Brain microvascular endothelial cell (primary cell): Measurements from ENCODE around the gene UTP25.
A peak's percentile ranks its signal among the peaks of the same experiment; 100 is the strongest.
"Not testable (repeated sequence)": the region's sequence is repeated elsewhere in the genome, so short reads cannot be mapped to it uniquely, and the experiment has no call there.

Experiments used
- DNase-seq: peaks from one replicate; pipeline ENCODE4 v3.0.0-alpha.2; 2020
- H3K27ac ChIP-seq: fragments of 250-450 bp; sonication (Bioruptor Pico); 2 replicates; pipeline ENCODE4 v1.5.1; 2020; ENCODE audit warnings: mild to moderate bottlenecking, moderate library complexity
- H3K27me3 ChIP-seq: fragments of 250-450 bp; sonication (Bioruptor Pico); replicated peaks from 2 replicates; pipeline ENCODE4 v1.5.1; 2020; ENCODE audit warnings: mild to moderate bottlenecking
- H3K36me3 ChIP-seq: fragments of 250-450 bp; sonication (Bioruptor Pico); replicated peaks from 2 replicates; pipeline ENCODE4 v1.5.1; 2020; ENCODE audit warnings: mild to moderate bottlenecking
- H3K4me3 ChIP-seq: 2 replicates; pipeline ENCODE4 v1.5.1; 2011; ENCODE audit warnings: low read depth, mild to moderate bottlenecking, control low read depth, low read length, moderate library complexity
- in situ Hi-C: cut with HindIII; loops from 2 replicates; pipeline ENCODE4 v1.10.0; 2017; ENCODE audit warnings: low sequenced_read_pairs, low pct_ligation_motif_present
- TF ChIP-seq, protein P1 (sequence below): IDR thresholded peaks from 2 replicates; pipeline ENCODE4 v1.5.1; 2011; ENCODE audit warnings: low read depth, mild to moderate bottlenecking, moderate library complexity, low read length, control low read depth, inconsistent platforms; ENCODE audit errors: missing control alignments

UTP25 gene

DNA sequence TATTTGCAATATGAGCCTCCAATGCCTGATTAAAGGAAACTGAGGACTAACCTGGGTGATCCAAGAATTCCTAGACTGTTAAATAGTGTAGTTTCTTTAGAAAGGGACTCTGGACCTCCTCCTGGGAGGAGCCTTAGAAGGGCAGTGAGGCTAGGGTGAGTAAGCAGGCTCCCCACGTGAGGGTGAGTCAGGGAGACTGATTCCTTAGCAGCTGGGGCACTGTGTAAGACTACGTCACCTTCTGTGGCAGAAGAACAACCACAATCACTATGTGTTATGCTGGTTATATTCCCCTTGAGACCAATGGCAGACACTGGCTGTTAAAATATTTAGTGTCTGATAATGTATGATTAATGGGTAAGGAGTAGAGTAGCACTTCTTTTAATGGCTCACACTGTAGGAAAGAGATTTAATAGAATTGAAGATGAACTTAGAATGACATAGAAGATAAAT is 56.9 kb downstream of the UTP25 start:
- DNase-seq, result peak; percentile 100

GRCh38 chr1:209885403-209886218 is 57.8 kb downstream of the UTP25 start:
- Histone ChIP-seq H3K4me3 (no peak overlapping the region), H3K27me3 (no peaks in the 10 kb centered on the region), H3K27ac (peak overlapping the region; percentile 99), H3K36me3 (no peaks in the 10 kb centered on the region)
- in situ Hi-C loops, result no loop called here
- DNase-seq, result no peak
- TF ChIP-seq, protein P1, sequence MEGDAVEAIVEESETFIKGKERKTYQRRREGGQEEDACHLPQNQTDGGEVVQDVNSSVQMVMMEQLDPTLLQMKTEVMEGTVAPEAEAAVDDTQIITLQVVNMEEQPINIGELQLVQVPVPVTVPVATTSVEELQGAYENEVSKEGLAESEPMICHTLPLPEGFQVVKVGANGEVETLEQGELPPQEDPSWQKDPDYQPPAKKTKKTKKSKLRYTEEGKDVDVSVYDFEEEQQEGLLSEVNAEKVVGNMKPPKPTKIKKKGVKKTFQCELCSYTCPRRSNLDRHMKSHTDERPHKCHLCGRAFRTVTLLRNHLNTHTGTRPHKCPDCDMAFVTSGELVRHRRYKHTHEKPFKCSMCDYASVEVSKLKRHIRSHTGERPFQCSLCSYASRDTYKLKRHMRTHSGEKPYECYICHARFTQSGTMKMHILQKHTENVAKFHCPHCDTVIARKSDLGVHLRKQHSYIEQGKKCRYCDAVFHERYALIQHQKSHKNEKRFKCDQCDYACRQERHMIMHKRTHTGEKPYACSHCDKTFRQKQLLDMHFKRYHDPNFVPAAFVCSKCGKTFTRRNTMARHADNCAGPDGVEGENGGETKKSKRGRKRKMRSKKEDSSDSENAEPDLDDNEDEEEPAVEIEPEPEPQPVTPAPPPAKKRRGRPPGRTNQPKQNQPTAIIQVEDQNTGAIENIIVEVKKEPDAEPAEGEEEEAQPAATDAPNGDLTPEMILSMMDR, result no peak

More for the DNA sequence above, 56.9 kb downstream of the UTP25 start:
- no peaks in the 10 kb centered on the region for H3K27me3 ChIP-seq
- no peaks in the 10 kb centered on the region for H3K36me3 ChIP-seq
- TF ChIP-seq, protein P1, result no peak
- H3K4me3 ChIP-seq, result peak overlapping the region; percentile 7
- in situ Hi-C loops, result no loop called here
- H3K27ac ChIP-seq, result peak overlapping the region; percentile 99

DNA sequence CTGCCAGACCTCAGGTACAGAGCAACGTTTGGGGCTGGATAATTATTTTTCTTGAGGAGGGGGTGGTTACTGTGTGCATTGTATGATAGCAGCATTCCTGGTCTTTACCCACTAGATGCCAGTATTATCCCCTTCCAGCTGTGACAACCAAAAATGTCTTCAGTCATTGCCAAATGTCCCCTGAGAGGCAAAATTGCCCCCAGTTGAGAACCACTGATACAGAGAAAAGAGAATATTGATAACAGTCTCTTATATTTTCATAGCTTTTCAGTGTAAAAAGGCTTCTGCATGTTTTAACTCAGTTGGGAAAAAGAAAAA is 58.4 kb downstream of the UTP25 start:
- DNase-seq, result no peak
- Histone ChIP-seq H3K4me3 (no peak overlapping the region), H3K27me3 (no peaks in the 10 kb centered on the region), H3K36me3 (no peaks in the 10 kb centered on the region), H3K27ac (no peak overlapping the region)
- in situ Hi-C loops, result no loop called here
- TF ChIP-seq, protein P1, result peak; percentile 52

DNA sequence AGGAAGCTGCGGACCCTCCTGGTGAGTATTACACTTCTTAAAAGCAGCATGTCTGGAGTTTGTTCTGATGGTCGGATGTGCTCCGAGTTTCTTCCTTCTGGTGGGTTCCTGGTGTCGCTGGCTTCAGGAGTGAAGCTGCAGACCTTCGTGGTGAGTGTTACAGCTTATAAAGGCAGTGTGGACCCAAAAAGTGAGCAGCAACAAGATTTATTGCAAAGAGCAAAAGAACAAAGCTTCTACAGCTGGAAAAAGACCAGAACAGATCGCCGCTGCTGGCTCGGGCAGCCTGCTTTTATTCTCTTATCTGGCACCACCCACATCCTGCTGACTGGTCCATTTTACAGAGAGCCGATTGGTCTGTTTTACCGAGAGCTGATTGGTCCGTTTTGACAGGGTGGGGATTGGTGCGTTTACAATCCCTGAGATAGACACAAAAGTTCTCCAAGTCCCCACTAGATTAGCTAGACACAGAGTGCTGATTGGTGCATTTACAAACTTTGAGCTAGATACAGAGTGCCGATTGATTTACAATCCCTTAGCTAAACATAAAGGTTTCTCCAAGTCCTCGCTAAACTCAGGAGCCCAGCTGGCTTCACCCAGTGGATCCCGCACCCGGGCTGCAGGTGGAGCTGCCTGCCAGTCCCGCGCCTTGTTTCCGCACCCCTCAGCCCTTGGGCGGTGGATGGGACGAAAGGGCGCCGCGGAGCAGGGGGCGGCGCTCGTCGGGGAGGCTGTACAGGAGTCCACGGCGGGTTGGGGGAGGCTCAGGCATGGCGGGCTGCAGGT is 60.7 kb downstream of the UTP25 start:
- in situ Hi-C loops, DNase-seq, H3K36me3 ChIP-seq, H3K27ac ChIP-seq, H3K4me3 ChIP-seq, H3K27me3 ChIP-seq: not testable (repeated sequence)

DNA sequence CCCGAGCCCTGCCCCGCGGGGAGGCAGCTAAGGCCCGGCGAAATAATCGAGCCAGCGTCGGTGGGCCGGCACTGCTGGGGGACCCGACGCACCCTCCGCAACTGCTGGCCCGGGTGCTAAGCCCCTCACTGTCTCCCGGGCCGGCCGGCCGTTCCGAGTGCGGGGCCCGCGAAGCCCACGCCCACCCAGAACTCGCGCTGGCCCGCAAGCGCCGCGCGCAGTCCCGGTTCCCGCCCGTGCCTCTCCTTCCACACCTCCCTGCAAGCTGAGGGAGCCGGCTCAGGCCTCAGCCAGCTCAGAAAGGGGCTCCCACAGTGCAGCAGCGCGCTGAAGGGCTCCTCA is 61.3 kb downstream of the UTP25 start:
- no peak for DNase-seq
- Histone ChIP-seq H3K27me3 (no peaks in the 10 kb centered on the region), H3K36me3 (no peaks in the 10 kb centered on the region), H3K27ac (no peak overlapping the region), H3K4me3 (no peak overlapping the region)
- in situ Hi-C loops, result no loop called here
- TF ChIP-seq, protein P1, result no peak

GRCh38 chr1:209890641-209891330 is 63.0 kb downstream of the UTP25 start:
- Histone ChIP-seq H3K36me3 (no peaks in the 10 kb centered on the region), H3K4me3 (no peak overlapping the region), H3K27me3 (no peaks in the 10 kb centered on the region), H3K27ac (peak overlapping the region; percentile 8)
- DNase-seq, result no peak
- in situ Hi-C loops, result no loop called here
- TF ChIP-seq, protein P1, result no peak
